ENCODE results near the gene CLDN19. TPM values are rescaled to one million over a fixed set of nuclear protein-coding genes. Genes with fewer than 3 reads are reported as not detected.

The CLDN19 gene
- total RNA-seq, 1 experiment from 2014 or later = 12.5 TPM

DNA sequence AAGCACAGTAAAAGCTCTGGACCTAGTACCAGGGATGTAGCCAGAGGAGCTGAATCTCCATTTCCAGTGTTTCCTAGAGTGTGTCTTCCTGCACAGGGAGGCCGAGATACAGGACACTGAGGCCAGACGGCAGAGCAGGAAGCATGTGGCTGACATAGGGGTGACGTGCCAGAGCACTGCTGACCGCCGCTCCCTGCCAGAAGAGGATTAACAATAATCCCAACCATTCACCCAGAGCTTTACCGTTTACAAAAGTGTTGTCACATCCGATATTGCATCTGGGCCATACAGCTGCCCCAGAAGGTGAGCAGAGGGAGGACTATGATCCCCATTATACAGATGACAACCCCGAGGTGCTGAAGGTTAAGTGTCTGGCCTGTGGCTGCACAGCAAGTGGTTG, 5.8 kb upstream of the CLDN19 start:
- no CpG with 5 or more reads among the region's 8 CpGs for WGBS (ENCODE audit: extremely low coverage, insufficient read length, low lambda C conversion rate)
- no peaks in the 10 kb centered on the region for H3K23me2 ChIP-seq (ENCODE audit: insufficient read length, low read depth, low read length, poor library complexity, severe bottlenecking)
- Mint-ChIP-seq H3K36me3 (ENCODE audit: insufficient read depth in 1 of 3, low read depth in 3 of 3) (peaks cover 23 to 44% (median 42%) of the 10 kb centered on the region in 3 experiments), H3K4me1 (peaks cover 26% of the 10 kb centered on the region in 2 experiments), H3K27me3 (ENCODE audit: low read depth) (no peaks in the 10 kb centered on the region; the same call in 1 of the 2 replicates), H3K27ac (no peak overlapping the region; a peak in 1 of 7 replicates), H3K4me3 (no peak overlapping the region), H3K9me3 (peaks cover 5 to 6% of the 10 kb centered on the region in 2 experiments; a peak in 3 of 5 replicates)
- no peak overlapping the region for H2BK15ac ChIP-seq (ENCODE audit: low read depth, low read length)
- no peaks in the 10 kb centered on the region for H4K20me1 ChIP-seq (ENCODE audit: control insufficient read depth, insufficient read depth, insufficient read length)
- H4K8ac ChIP-seq (replicated peaks; ENCODE audit: insufficient read length, low read depth, low read length) = no peak overlapping the region
- no peaks in the 10 kb centered on the region; the same call in 1 of the 2 replicates for H3K4me1 ChIP-seq (ENCODE audit: insufficient read depth, low read length)
- H3K27ac ChIP-seq (ENCODE audit: insufficient read length, low read depth, low read length) = no peak overlapping the region
- H3K79me2 ChIP-seq (ENCODE audit: insufficient read depth, low read length) = no peaks in the 10 kb centered on the region
- no peak overlapping the region for H2BK20ac ChIP-seq (ENCODE audit: low read depth, low read length, poor library complexity, severe bottlenecking)
- no peak for DNase-seq
- no peak overlapping the region for H3K23ac ChIP-seq (ENCODE audit: insufficient read length, low read depth, low read length)
- no peak overlapping the region for H2BK12ac ChIP-seq (ENCODE audit: insufficient read length, low read depth, low read length)
- H3T11ph ChIP-seq (ENCODE audit: low read length) = no peak overlapping the region
- no peaks in the 10 kb centered on the region for H3K27me3 ChIP-seq (ENCODE audit: insufficient read depth, low read length)
- no peaks in the 10 kb centered on the region for H3K9me3 ChIP-seq (ENCODE audit: control insufficient read depth, low read depth, low read length)
- no peaks in the 10 kb centered on the region for H3K79me1 ChIP-seq (ENCODE audit: insufficient read depth, low read depth, low read length, poor library complexity, severe bottlenecking)
- H3K56ac ChIP-seq (ENCODE audit: insufficient read length, low read depth, low read length) = no peak overlapping the region
- no peak overlapping the region for H3K4me2 ChIP-seq (ENCODE audit: insufficient read depth, insufficient read length, low read length)
- H2BK120ac ChIP-seq (ENCODE audit: low read depth, low read length, poor library complexity, severe bottlenecking) = no peak overlapping the region
- H2AK5ac ChIP-seq (ENCODE audit: insufficient read length, low read length) = no peak overlapping the region
- H3K14ac ChIP-seq (ENCODE audit: insufficient read depth, low read length) = no peak overlapping the region
- no peak overlapping the region for H2BK5ac ChIP-seq (ENCODE audit: insufficient read length, low read length)
- H3K9ac ChIP-seq (ENCODE audit: extremely low read depth, insufficient read length, low read length) = no peak overlapping the region
- TF ChIP-seq, protein P1, sequence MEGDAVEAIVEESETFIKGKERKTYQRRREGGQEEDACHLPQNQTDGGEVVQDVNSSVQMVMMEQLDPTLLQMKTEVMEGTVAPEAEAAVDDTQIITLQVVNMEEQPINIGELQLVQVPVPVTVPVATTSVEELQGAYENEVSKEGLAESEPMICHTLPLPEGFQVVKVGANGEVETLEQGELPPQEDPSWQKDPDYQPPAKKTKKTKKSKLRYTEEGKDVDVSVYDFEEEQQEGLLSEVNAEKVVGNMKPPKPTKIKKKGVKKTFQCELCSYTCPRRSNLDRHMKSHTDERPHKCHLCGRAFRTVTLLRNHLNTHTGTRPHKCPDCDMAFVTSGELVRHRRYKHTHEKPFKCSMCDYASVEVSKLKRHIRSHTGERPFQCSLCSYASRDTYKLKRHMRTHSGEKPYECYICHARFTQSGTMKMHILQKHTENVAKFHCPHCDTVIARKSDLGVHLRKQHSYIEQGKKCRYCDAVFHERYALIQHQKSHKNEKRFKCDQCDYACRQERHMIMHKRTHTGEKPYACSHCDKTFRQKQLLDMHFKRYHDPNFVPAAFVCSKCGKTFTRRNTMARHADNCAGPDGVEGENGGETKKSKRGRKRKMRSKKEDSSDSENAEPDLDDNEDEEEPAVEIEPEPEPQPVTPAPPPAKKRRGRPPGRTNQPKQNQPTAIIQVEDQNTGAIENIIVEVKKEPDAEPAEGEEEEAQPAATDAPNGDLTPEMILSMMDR (conservative IDR thresholded peaks at IDR 0.05) = no peak
- H4K91ac ChIP-seq (ENCODE audit: insufficient read length, low read depth, low read length) = no peak overlapping the region
- H2AFZ ChIP-seq (ENCODE audit: low read length) = no peak overlapping the region
- no peak overlapping the region for H4K5ac ChIP-seq (ENCODE audit: insufficient read length, low read depth, low read length)
- H3K18ac ChIP-seq (ENCODE audit: insufficient read length, low read depth, low read length) = no peak overlapping the region
- H3K4ac ChIP-seq (ENCODE audit: low read depth, low read length) = no peak overlapping the region

Measured in H9 (cell line).